Measurements from ENCODE around the gene FAHD1.
"Not testable (repeated sequence)": the region's sequence is repeated elsewhere in the genome, so short reads cannot be mapped to it uniquely, and the experiment has no call there.

The FAHD1 gene

GRCh38 chr16:1794221-1794871 lies 32.7 kb upstream of the FAHD1 start:
- DNase-seq (ENCODE audit: low read depth, low spot score): no peak
- no peak overlapping the region for H3K4me3 ChIP-seq (ENCODE audit: low read depth, low read length)
- in situ Hi-C loops (cut with HindIII; ENCODE audit: low sequenced_read_pairs): no loop called here
- TF ChIP-seq, protein P1, sequence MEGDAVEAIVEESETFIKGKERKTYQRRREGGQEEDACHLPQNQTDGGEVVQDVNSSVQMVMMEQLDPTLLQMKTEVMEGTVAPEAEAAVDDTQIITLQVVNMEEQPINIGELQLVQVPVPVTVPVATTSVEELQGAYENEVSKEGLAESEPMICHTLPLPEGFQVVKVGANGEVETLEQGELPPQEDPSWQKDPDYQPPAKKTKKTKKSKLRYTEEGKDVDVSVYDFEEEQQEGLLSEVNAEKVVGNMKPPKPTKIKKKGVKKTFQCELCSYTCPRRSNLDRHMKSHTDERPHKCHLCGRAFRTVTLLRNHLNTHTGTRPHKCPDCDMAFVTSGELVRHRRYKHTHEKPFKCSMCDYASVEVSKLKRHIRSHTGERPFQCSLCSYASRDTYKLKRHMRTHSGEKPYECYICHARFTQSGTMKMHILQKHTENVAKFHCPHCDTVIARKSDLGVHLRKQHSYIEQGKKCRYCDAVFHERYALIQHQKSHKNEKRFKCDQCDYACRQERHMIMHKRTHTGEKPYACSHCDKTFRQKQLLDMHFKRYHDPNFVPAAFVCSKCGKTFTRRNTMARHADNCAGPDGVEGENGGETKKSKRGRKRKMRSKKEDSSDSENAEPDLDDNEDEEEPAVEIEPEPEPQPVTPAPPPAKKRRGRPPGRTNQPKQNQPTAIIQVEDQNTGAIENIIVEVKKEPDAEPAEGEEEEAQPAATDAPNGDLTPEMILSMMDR (IDR thresholded peaks at IDR 0.05; ENCODE audit: low read depth, low read length): no peak

- in situ Hi-C loops (cut with HindIII; ENCODE audit: low sequenced_read_pairs): no loop called here
- H3K4me3 ChIP-seq (ENCODE audit: low read depth, low read length): no peak overlapping the region
- no peak for DNase-seq (ENCODE audit: low read depth, low spot score)
- TF ChIP-seq, protein P1 (IDR thresholded peaks at IDR 0.05; ENCODE audit: low read depth, low read length): no peak
Observed at GRCh38 chr16:1794908-1795666, 31.9 kb upstream of the FAHD1 start.

DNA sequence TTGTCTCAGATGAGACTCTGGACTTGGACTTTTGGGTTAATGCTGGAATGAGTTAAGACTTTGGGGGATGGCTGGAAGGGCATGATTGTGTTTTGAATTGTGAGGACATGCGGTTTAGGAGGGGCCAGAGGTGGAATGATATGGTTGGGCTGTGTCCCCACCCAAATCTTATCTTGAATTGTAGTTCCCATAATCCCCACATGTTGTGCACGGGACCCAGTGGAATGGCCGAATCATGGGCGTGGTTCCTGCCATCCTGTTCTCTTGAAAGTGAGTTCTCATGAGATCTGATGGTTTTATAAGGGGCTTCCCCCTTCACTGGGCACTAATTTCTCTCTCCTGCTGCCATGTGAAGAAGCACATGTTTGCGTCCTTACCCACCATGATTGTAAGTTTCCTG lies 27.7 kb upstream of the FAHD1 start:
- H3K4me3 ChIP-seq (ENCODE audit: low read depth, low read length); DNase-seq (ENCODE audit: low read depth, low spot score); in situ Hi-C loops (cut with HindIII; ENCODE audit: low sequenced_read_pairs): not testable (repeated sequence)

GRCh38 chr16:1800701-1801100 lies 26.3 kb upstream of the FAHD1 start:
- TF ChIP-seq, protein P1 (IDR thresholded peaks at IDR 0.05; ENCODE audit: low read depth, low read length): no peak
- no peak for DNase-seq (ENCODE audit: low read depth, low spot score)
- no peak overlapping the region for H3K4me3 ChIP-seq (ENCODE audit: low read depth, low read length)
- in situ Hi-C loops (cut with HindIII; ENCODE audit: low sequenced_read_pairs): no loop called here

DNA sequence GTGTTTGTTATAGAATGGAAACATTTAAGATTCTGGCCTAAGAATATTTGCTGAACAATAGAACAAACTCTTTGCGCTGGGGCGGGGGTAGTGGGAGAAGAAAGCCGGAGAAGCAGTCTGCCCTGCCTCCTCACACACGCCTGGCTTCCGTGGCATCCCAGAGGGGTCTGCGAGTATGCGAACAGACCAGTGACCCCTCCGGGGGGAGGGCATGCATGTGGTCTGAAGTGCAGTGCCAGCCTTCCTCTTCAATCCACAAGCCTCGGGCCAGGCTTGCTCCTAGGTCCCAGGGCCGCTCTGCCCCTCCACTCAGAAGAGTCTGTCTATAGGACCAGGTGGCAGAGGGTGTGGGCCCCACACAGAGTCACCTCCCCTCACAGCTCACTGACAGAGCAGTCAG lies 19.4 kb upstream of the FAHD1 start:
- in situ Hi-C loops (cut with HindIII; ENCODE audit: low sequenced_read_pairs): no loop called here
- no peak for DNase-seq (ENCODE audit: low read depth, low spot score)
- H3K4me3 ChIP-seq (ENCODE audit: low read depth, low read length): no peak overlapping the region
- TF ChIP-seq, protein P1 (IDR thresholded peaks at IDR 0.05; ENCODE audit: low read depth, low read length): no peak

DNA sequence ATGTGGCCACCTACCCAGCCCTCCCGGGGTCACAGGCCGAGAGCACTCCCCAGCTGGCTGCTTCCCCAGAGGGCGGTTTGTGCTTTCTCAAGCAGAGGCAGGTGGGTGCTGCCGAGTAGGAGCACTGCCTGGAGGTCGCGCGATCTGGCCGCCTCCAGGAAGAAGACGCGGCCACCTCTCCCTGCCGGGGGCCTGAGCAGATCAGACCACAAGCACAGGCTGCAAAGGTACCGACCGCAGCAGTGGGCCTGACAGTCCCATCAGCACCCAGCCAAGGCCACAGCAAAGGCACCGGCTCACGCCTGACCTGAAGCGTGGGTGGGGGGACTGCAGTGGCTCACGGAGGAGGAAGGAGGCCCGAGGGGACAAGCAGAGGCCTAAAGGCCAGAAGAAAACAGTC lies 18.3 kb upstream of the FAHD1 start:
- H3K4me3 ChIP-seq (ENCODE audit: low read depth, low read length): no peak overlapping the region
- TF ChIP-seq, protein P1 (IDR thresholded peaks at IDR 0.05; ENCODE audit: low read depth, low read length): no peak
- no peak for DNase-seq (ENCODE audit: low read depth, low spot score)
- in situ Hi-C loops (cut with HindIII; ENCODE audit: low sequenced_read_pairs): no loop called here

GRCh38 chr16:1809281-1809801 lies 17.7 kb upstream of the FAHD1 start:
- in situ Hi-C loops (cut with HindIII; ENCODE audit: low sequenced_read_pairs): no loop called here
- no peak overlapping the region for H3K4me3 ChIP-seq (ENCODE audit: low read depth, low read length)
- TF ChIP-seq, protein P1 (IDR thresholded peaks at IDR 0.05; ENCODE audit: low read depth, low read length): no peak
- DNase-seq (ENCODE audit: low read depth, low spot score): no peak
